HG02852 (cell line): ENCODE measurements around the gene SERPINE1.

ENCODE experiments used
- ATAC-seq: cut with Tn5 transposase; IDR thresholded peaks from one replicate; pipeline ENCODE4 v1.9.1; 2021; ENCODE audit warnings: mild to moderate bottlenecking, moderate library complexity; ENCODE audit not compliant: unreplicated experiment

The SERPINE1 gene

GRCh38 chr7:101185258-101185839 lies 58.4 kb downstream of the SERPINE1 start:
- no peak for ATAC-seq

DNA sequence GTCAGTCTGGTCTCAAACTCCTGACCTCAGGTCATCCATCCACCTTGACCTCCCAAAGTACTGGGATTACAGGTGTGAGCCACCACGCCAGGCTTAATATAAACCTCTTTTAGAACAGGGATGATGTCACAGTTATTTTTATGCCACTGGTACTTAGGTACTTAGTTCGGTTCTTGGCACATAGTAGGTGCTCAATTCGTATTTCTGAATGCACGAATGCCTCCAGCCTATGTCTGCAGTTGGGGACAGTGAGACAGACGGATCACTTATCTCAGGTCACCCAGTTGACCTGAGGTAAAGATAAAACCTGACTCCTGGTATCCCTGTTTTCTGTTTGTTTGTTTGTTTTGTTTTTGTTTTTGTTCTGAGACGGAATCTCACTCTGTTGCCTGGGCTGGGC lies 59.3 kb downstream of the SERPINE1 start:
- ATAC-seq: no peak

DNA sequence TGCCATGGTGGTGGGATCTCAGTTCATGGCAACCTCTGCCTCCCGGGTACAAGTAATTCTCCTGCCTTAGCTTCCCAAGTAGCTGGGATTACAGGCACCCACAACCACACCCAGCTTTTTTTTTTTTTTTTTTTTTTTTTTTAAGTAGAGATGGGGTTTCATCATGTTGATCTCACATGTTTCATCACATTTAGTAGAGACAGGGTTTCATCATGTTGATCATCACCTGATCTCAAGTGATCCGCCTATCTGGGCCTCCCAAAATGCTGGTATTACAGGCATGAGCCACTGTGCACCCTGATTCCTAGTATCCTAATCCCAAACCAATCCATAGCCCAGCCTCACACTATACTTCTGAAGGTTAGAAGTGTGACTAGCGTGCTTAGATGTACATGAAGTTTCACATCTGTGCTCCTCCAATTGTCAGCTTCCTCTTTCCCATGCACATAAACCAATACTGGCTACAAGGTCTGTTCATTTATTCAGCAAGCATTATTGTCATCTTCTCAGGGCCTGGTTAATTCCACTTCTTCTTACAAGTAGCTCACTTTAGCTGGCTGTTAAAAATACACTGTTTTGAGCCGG lies 60.0 kb downstream of the SERPINE1 start:
- no peak for ATAC-seq
